Upper lobe of left lung (tissue), 6 donors: Measurements from ENCODE around the gene TRIM8. TPM values are rescaled to one million over a fixed set of nuclear protein-coding genes. Genes with fewer than 3 reads are reported as not detected.
A peak's percentile ranks its signal among the peaks of the same experiment; 100 is the strongest.

ENCODE experiments used
- ATAC-seq, 2 donors: fragments of 200-7000 bp; cut with Tn5 transposase; one replicate each; pipeline ENCODE4 v1.9.1; 2022; ENCODE audit warnings: mild to moderate bottlenecking in 2 of 2, moderate library complexity in 2 of 2; ENCODE audit not compliant: low FRiP score in 2 of 2
- DNase-seq, 2 donors: peaks; one replicate each; pipeline ENCODE4 v3.0.0-alpha.2; 2019 to 2020
- H3K27ac ChIP-seq, 4 donors: fragments of 200-600 bp; sonication (generic); one replicate each; pipeline ENCODE4 v1.5.1; 2016 to 2019
- H3K27me3 ChIP-seq, 4 donors: fragments of 200-600 bp; sonication (generic); one replicate each; pipeline ENCODE4 v1.5.1; 2017 to 2019
- H3K36me3 ChIP-seq, 4 donors: fragments of 200-600 bp; sonication (generic); one replicate each; pipeline ENCODE4 v1.5.1; 2016 to 2019
- H3K4me1 ChIP-seq, 4 donors: fragments of 200-600 bp; sonication (generic); one replicate each; pipeline ENCODE4 v1.5.1; 2018 to 2019
- H3K4me3 ChIP-seq, 4 donors: fragments of 200-600 bp; sonication (generic); one replicate each; pipeline ENCODE4 v1.5.1; 2017 to 2019; ENCODE audit warnings: mild to moderate bottlenecking in 2 of 4, moderate library complexity in 1 of 4
- H3K9me3 ChIP-seq, 4 donors: fragments of 200-600 bp; sonication (generic); one replicate each; pipeline ENCODE4 v1.5.1; 2018 to 2019
- EP300 ChIP-seq, 4 donors: sonication (generic); formaldehyde crosslinking; IDR thresholded peaks; one replicate each; pipeline ENCODE4 v1.5.1; 2017; ENCODE audit warnings: antibody characterized with exemption in 4 of 4, control low read depth in 2 of 4
- POLR2A ChIP-seq, 4 donors: fragments of 450-650 bp; IDR thresholded peaks; one replicate each; pipeline ENCODE4 v1.5.1; 2016 to 2017; ENCODE audit warnings: antibody characterized with exemption in 4 of 4, mild to moderate bottlenecking in 2 of 4
- POLR2AphosphoS5 ChIP-seq, 2 donors: sonication (generic); formaldehyde crosslinking; IDR thresholded peaks; one replicate each; pipeline ENCODE4 v1.5.1; 2017; ENCODE audit warnings: antibody characterized with exemption in 2 of 2
- WGBS, 2 donors: methylation state at CpG; one replicate each; pipeline ENCODE4 v1.1.5; 2017 to 2018; 5-methylcytosine and 5-hydroxymethylcytosine counted together
- total RNA-seq, 6 donors: library from RNA; depleted of rRNA in 4 of 6; stranded (reverse); fragments of >200 nt in 4 of 6; gene quantifications; one replicate each; pipeline versions ENCODE4 v1.1.0 to v1.2.1, GENCODE V29; 2016 to 2021
- TF ChIP-seq, protein P1 (sequence below), 6 experiments: fragments of 450-650 bp in 4 of 6; fragments of 200-600 bp in 2 of 6; sonication (generic) in 2 of 6; IDR thresholded peaks; one replicate each; pipeline ENCODE4 v1.5.1; 2016 to 2019; ENCODE audit warnings: antibody characterized with exemption in 6 of 6
- donor health status: DM: no; HTN: no; CAD: no; lungs with moderate emphysema.
- donor health status: DM: no; HTN: yes; CAD: no; lungs with severe emphysema.

TRIM8 gene
- total RNA-seq, 6 donors from 2014 or later = 162 to 279 (median 177) TPM

DNA sequence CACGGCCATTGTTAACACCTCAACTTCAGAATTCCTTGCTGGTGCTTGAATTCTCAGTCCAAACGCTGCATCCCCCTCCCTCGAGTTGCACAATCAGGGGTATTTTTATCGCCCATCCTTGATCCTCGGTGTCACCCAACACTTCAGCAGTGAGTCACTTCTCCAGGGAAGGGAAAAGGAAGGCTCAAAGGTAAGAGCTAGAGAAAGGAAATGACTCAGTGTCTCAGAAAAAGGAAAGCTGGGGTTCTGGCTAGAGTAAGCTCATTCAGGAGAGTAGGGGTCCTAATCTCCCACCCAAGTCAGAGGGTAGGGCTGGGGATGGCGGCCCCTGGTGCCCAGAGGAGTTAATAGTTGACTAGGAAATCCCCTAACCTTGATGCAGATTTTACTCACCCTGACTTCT lies 39.8 kb upstream of the TRIM8 start:
- Histone ChIP-seq H3K4me1 (peaks cover 16 to 38% (median 33%) of the 10 kb centered on the region in 4 donors), H3K27me3 (no peaks in the 10 kb centered on the region), H3K4me3 (no peak overlapping the region), H3K36me3 (peaks cover 0 to 17% (median 1%) of the 10 kb centered on the region in 4 donors), H3K27ac (peak overlapping the region in 2 of 4 donors; percentile 7 to 50), H3K9me3 (no peaks in the 10 kb centered on the region)
- peak in 1 of 2 donors; percentile 49 for ATAC-seq
- no peak for DNase-seq
- TF ChIP-seq EP300 (IDR thresholded peaks at IDR 0.05) (no peak), POLR2A (IDR thresholded peaks at IDR 0.05) (no peak), POLR2AphosphoS5 (IDR thresholded peaks at IDR 0.05) (peak in 1 of 2 donors; percentile 41)
- TF ChIP-seq, protein P1, sequence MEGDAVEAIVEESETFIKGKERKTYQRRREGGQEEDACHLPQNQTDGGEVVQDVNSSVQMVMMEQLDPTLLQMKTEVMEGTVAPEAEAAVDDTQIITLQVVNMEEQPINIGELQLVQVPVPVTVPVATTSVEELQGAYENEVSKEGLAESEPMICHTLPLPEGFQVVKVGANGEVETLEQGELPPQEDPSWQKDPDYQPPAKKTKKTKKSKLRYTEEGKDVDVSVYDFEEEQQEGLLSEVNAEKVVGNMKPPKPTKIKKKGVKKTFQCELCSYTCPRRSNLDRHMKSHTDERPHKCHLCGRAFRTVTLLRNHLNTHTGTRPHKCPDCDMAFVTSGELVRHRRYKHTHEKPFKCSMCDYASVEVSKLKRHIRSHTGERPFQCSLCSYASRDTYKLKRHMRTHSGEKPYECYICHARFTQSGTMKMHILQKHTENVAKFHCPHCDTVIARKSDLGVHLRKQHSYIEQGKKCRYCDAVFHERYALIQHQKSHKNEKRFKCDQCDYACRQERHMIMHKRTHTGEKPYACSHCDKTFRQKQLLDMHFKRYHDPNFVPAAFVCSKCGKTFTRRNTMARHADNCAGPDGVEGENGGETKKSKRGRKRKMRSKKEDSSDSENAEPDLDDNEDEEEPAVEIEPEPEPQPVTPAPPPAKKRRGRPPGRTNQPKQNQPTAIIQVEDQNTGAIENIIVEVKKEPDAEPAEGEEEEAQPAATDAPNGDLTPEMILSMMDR (IDR thresholded peaks at IDR 0.05) = no peak
- 45 to 59% methylated on average over 6 of the region's 6 CpGs for WGBS, 2 donors

DNA sequence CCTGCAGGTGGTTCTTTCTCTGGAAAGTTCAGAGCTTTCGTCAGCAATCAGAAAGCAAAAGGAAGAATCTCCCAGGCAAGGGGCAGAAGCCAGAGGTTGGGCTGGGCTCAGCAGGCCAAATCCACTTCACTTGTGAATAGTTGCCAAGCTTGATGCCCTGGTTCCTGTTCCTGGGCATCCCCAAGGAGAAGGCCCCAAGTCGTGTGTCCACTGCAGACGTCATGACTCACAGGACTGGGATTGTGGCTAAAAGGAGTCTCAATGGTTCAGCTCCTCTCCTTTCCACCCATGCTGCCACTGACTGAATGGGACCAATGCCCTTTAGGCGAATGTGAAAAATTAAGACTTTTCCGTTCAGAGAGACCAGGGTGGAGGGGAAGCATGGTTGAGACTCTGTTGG lies 38.6 kb upstream of the TRIM8 start:
- Histone ChIP-seq H3K36me3 (peaks cover 0 to 12% (median 1%) of the 10 kb centered on the region in 4 donors), H3K4me1 (peaks cover 9 to 30% (median 25%) of the 10 kb centered on the region in 4 donors), H3K27ac (peak overlapping the region in 1 of 4 donors; percentile 50), H3K9me3 (no peaks in the 10 kb centered on the region), H3K27me3 (no peaks in the 10 kb centered on the region), H3K4me3 (no peak overlapping the region)
- 76 to 81% methylated on average over 5 of the region's 5 CpGs for WGBS, 2 donors
- DNase-seq (no peak), ATAC-seq (no peak)
- TF ChIP-seq, protein P1 (IDR thresholded peaks at IDR 0.05) = no peak
- no peak for TF ChIP-seq EP300 (IDR thresholded peaks at IDR 0.05)
- TF ChIP-seq POLR2AphosphoS5 (IDR thresholded peaks at IDR 0.05) = no peak
- no peak for TF ChIP-seq POLR2A (IDR thresholded peaks at IDR 0.05)

DNA sequence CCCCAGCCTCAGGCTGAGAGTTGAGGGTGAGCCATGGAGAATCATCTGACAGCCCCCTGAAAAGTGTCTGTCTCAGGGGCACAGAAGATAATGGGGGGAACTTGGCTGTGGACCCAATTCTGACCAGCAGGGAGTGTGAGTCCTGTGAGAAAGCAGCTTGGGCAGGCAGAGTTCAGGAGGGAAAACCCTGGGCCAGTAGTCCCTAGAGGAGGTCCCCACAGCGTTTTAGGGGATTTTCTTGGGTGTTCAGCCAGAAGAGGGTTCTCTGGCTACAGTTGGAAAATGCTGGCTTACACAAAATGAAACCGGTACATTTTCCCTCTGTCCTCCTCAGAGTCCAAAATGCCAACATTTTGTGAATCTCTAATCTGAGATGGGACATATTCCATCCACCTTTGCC lies 35.8 kb upstream of the TRIM8 start:
- ATAC-seq = no peak
- H3K4me1 ChIP-seq = peaks cover 16 to 40% (median 32%) of the 10 kb centered on the region in 4 donors
- no peak for DNase-seq
- no peak overlapping the region for H3K4me3 ChIP-seq
- no peaks in the 10 kb centered on the region for H3K27me3 ChIP-seq
- H3K9me3 ChIP-seq = no peaks in the 10 kb centered on the region
- no peak for TF ChIP-seq POLR2A (IDR thresholded peaks at IDR 0.05)
- no peak for TF ChIP-seq POLR2AphosphoS5 (IDR thresholded peaks at IDR 0.05)
- no peak for TF ChIP-seq EP300 (IDR thresholded peaks at IDR 0.05)
- H3K27ac ChIP-seq = no peak overlapping the region
- 58 to 83% methylated on average over 2 of the region's 2 CpGs for WGBS, 2 donors
- H3K36me3 ChIP-seq = peaks cover 0 to 5% (median 0%) of the 10 kb centered on the region in 4 donors

DNA sequence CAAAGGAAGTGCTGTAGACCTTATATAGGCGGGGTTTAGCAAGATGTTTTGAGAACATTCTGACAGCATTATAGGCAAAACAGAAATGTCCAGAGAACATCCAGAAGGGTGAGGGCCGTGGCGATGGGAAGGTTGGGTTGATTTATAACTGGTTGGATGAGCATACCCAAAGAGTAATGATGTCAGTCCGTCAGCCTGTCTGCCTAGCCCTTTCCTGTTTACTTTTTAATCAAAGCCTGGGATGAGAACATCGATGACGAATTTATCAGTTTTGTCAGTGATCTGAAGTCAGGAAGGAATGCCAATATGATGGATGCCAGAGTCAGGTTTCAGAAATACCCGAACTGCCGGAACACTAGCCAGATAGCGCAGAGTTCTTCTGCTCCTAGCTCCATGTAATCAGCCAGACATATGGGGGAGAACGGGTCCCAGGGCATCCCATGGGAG lies 33.8 kb upstream of the TRIM8 start:
- Histone ChIP-seq H3K27me3 (no peaks in the 10 kb centered on the region), H3K36me3 (peaks cover 0 to 5% (median 0%) of the 10 kb centered on the region in 4 donors), H3K4me3 (no peak overlapping the region), H3K27ac (peak overlapping the region in 3 of 4 donors; percentile 46 to 60 (median 57)), H3K4me1 (peaks cover 22 to 49% (median 36%) of the 10 kb centered on the region in 4 donors), H3K9me3 (no peaks in the 10 kb centered on the region)
- DNase-seq (no peak), ATAC-seq (peak in 1 of 2 donors; percentile 56)
- no peak for TF ChIP-seq POLR2A (IDR thresholded peaks at IDR 0.05)
- peak in 1 of 2 donors; percentile 7 for TF ChIP-seq POLR2AphosphoS5 (IDR thresholded peaks at IDR 0.05)
- TF ChIP-seq EP300 (IDR thresholded peaks at IDR 0.05) = peak in 2 of 4 donors; percentile 25 to 88
- TF ChIP-seq, protein P1 (IDR thresholded peaks at IDR 0.05) = no peak
- WGBS, 2 donors = 63 to 66% methylated on average over 10 of the region's 10 CpGs

DNA sequence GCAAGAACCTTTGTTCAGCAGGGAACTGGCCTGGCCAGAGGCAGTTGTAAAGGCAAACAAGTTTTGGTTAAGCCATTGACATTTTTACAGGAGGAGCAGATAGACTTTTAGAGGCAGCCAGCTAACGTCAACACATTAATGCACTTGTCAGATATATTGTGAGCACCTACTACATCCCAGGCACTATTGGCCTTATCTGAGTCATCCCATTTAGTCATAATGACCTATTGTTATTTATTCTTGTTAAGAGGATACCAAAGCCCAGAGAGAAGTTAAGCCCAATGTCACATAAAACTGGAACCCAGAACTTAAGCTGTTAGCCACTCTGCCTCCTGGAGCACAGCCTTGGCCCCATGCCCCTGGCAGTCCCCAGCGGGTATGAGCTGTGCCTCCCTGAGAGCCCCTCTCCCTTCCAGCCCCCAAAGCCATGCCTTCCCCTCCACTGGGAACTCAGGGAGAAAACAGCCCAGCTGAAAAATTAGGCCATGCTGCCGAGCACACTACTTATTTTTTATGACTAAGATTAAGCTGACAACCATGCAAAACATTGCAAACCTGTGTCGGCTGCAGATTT lies 32.7 kb upstream of the TRIM8 start:
- H3K27ac ChIP-seq = peak overlapping the region in 3 of 4 donors; percentile 46 to 60 (median 57)

More for the DNA sequence above, 32.7 kb upstream of the TRIM8 start:
- H3K9me3 ChIP-seq = no peaks in the 10 kb centered on the region
- ATAC-seq = no peak
- WGBS, 2 donors = 68 to 82% methylated on average over 4 of the region's 4 CpGs
- TF ChIP-seq POLR2AphosphoS5 (IDR thresholded peaks at IDR 0.05) (no peak), EP300 (IDR thresholded peaks at IDR 0.05) (no peak), POLR2A (IDR thresholded peaks at IDR 0.05) (no peak)
- TF ChIP-seq, protein P1 (IDR thresholded peaks at IDR 0.05) = no peak
- H3K4me3 ChIP-seq = no peak overlapping the region
- peaks cover 0 to 16% (median 8%) of the 10 kb centered on the region in 4 donors for H3K36me3 ChIP-seq
- H3K27me3 ChIP-seq = no peaks in the 10 kb centered on the region
- peaks cover 29 to 60% (median 41%) of the 10 kb centered on the region in 4 donors for H3K4me1 ChIP-seq
- DNase-seq = no peak
